PC-9 (cell line): ENCODE measurements around the gene PHEX. TPM values are rescaled to one million over a fixed set of nuclear protein-coding genes. Genes with fewer than 3 reads are reported as not detected.

Experiments
- BruUV-seq: library from RNA; stranded (reverse); fragments of 400-500 nt; replicated peaks from 2 replicates; lab custom pipeline; 2021; lab: Mats Ljungman, UMichigan
- CTCF ChIA-PET: fragments of 300-600 bp; sonication (Branson Sonifier 250); formaldehyde crosslinking; loops from one replicate; lab custom pipeline; 2022; ENCODE audit warnings: antibody characterized with exemption; lab: Charles Lee
- POLR2A ChIA-PET: fragments of 300-600 bp; sonication (Branson Sonifier 250); formaldehyde crosslinking; loops from one replicate; lab custom pipeline; 2022; ENCODE audit warnings: antibody characterized with exemption; ENCODE audit not compliant: unreplicated experiment; lab: Charles Lee
- DNase-seq, 2 experiments: peaks; one replicate each; pipeline versions ENCODE4 v3.0.0 to v3.0.0-alpha.2; 2015 to 2022; ENCODE audit warnings: mixed read lengths in 1 of 2
- H2AFZ ChIP-seq: fragments of 200-600 bp; sonication (generic); 2 replicates; pipeline ENCODE4 v1.8.1; 2017; ENCODE audit warnings: antibody characterized with exemption
- H3F3A ChIP-seq: fragments of 200-600 bp; sonication (generic); 2 replicates; pipeline ENCODE4 v1.8.1; 2017; ENCODE audit warnings: antibody characterized with exemption, mild to moderate bottlenecking, low read depth; ENCODE audit not compliant: insufficient read depth
- H3K27ac ChIP-seq: fragments of 200-600 bp; sonication (generic); 2 replicates; pipeline ENCODE4 v1.6.1; 2016; ENCODE audit warnings: mixed run types
- H3K27me3 ChIP-seq: fragments of 200-600 bp; sonication (generic); 2 replicates; pipeline ENCODE4 v1.6.1; 2016; ENCODE audit warnings: low read depth, mixed run types; ENCODE audit not compliant: insufficient read depth
- H3K36me3 ChIP-seq: fragments of 200-600 bp; sonication (generic); 2 replicates; pipeline ENCODE4 v1.6.1; 2016; ENCODE audit warnings: low read depth, mixed run types
- H3K4me1 ChIP-seq: fragments of 200-600 bp; sonication (generic); replicated peaks from 2 replicates; pipeline ENCODE4 v1.6.1; 2016; ENCODE audit warnings: mixed run types; ENCODE audit not compliant: insufficient read depth
- H3K4me2 ChIP-seq: fragments of 200-600 bp; sonication (generic); 2 replicates; pipeline ENCODE4 v1.6.1; 2017; ENCODE audit warnings: mixed run types
- H3K4me3 ChIP-seq: fragments of 200-600 bp; sonication (generic); 2 replicates; pipeline ENCODE4 v1.6.1; 2016; ENCODE audit warnings: mixed run types
- H3K79me2 ChIP-seq: fragments of 200-600 bp; sonication (generic); 2 replicates; pipeline ENCODE4 v1.6.1; 2017; ENCODE audit warnings: low read depth, mixed run types
- H3K9me2 ChIP-seq: fragments of 200-600 bp; sonication (generic); 2 replicates; pipeline ENCODE4 v1.8.1; 2017; ENCODE audit warnings: mild to moderate bottlenecking; ENCODE audit not compliant: insufficient read depth
- H3K9me3 ChIP-seq: fragments of 200-600 bp; sonication (generic); 2 replicates; pipeline ENCODE4 v1.8.1; 2016; ENCODE audit warnings: low read depth; ENCODE audit not compliant: insufficient read depth
- H4K20me1 ChIP-seq: fragments of 200-600 bp; sonication (generic); 2 replicates; pipeline ENCODE4 v1.8.1; 2017; ENCODE audit not compliant: insufficient read depth
- CTCF ChIP-seq: fragments of 200-600 bp; sonication (generic); conservative IDR thresholded peaks from 2 replicates; pipeline ENCODE4 v1.6.1; 2017; ENCODE audit warnings: mixed run types, antibody characterized with exemption, mild to moderate bottlenecking, moderate library complexity
- EZH2 ChIP-seq: fragments of 200-600 bp; sonication (generic); IDR thresholded peaks from 2 replicates; pipeline ENCODE4 v1.8.0; 2017; ENCODE audit warnings: antibody characterized with exemption, low read depth
- intact Hi-C: fragments of 100-400 bp; cut with micrococcal nuclease; formaldehyde crosslinking; loops from one replicate; pipeline ENCODE4 v1.10.0; 2022; ENCODE audit not compliant: unreplicated experiment
- total RNA-seq: library from RNA; stranded (reverse); gene quantifications from 2 replicates; pipeline ENCODE4 v1.2.3, GENCODE V29; 2021

Gene PHEX
- total RNA-seq, 1 experiment from 2014 or later, result 3.5 TPM

GRCh38 chrX:22081475-22082092 lies 49.5 kb downstream of the PHEX start:
- H4K20me1 ChIP-seq, result no peaks in the 10 kb centered on the region
- H3K9me3 ChIP-seq, result no peaks in the 10 kb centered on the region
- POLR2A ChIA-PET, result no interaction called here
- H3K27me3 ChIP-seq, result no peaks in the 10 kb centered on the region
- TF ChIP-seq EZH2, result no peak
- peak; percentile 63 for TF ChIP-seq CTCF
- H3F3A ChIP-seq, result no peaks in the 10 kb centered on the region
- DNase-seq, result peak in 1 of 2 experiments; percentile 13
- no peaks in the 10 kb centered on the region for H3K36me3 ChIP-seq
- no peaks in the 10 kb centered on the region for H3K9me2 ChIP-seq
- BruUV-seq, result no TSS peak
- no peak overlapping the region for H3K27ac ChIP-seq
- intact Hi-C loops, result no loop called here
- CTCF ChIA-PET, result interaction anchor here (1.2 kb wide), 1 partner anchor 55 kb away, joined by 6 read pairs; no protein-coding TSS in a partner anchor
- H3K79me2 ChIP-seq, result no peaks in the 10 kb centered on the region
- no peak overlapping the region for H2AFZ ChIP-seq
- H3K4me2 ChIP-seq, result no peak overlapping the region
- no peaks in the 10 kb centered on the region for H3K4me1 ChIP-seq
- no peak overlapping the region for H3K4me3 ChIP-seq

- Histone ChIP-seq H3K79me2 (no peaks in the 10 kb centered on the region), H3F3A (no peaks in the 10 kb centered on the region), H3K4me2 (no peak overlapping the region), H3K36me3 (no peaks in the 10 kb centered on the region), H3K27ac (no peak overlapping the region), H3K4me3 (no peak overlapping the region), H3K27me3 (no peaks in the 10 kb centered on the region), H3K9me2 (no peaks in the 10 kb centered on the region), H2AFZ (no peak overlapping the region), H3K4me1 (no peaks in the 10 kb centered on the region), H4K20me1 (no peaks in the 10 kb centered on the region), H3K9me3 (no peaks in the 10 kb centered on the region)
- TF ChIP-seq EZH2, result no peak
- no peak for TF ChIP-seq CTCF
- POLR2A ChIA-PET, result no interaction called here
- intact Hi-C loops, result no loop called here
- no TSS peak for BruUV-seq
- CTCF ChIA-PET, result no interaction called here
- DNase-seq, result no peak
These were observed 53.9 kb downstream of the PHEX start for GRCh38 chrX:22086003-22086402.

DNA sequence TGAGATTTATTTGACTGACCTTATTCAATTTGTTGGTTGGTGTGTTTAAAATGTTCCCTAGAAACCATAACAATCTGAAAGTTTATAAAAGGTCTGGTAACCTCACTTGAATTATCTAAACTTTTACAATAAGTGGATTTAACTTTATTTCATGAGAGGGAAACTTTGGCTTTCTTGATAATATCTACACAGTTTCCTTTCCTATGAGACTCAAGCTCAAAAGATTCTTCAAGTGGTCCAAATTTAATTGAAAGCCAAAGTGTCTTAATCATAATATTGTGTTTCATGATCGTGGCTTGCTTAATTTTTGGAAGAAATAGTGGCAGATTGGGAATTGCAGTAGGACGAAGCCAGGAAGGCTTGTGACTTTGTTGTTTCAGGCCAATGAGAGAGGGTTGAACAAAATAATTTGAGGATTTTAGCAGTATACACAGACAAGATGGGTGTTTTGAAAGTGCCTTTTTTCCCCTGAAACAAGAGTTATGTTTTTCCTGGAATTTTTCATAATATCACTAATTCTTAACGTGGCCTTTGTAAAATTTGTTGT lies 55.0 kb downstream of the PHEX start:
- H3K9me2 ChIP-seq, result no peaks in the 10 kb centered on the region
- intact Hi-C loops, result no loop called here
- H3K27me3 ChIP-seq, result no peaks in the 10 kb centered on the region
- no peaks in the 10 kb centered on the region for H3K9me3 ChIP-seq
- TF ChIP-seq CTCF, result no peak
- no peak for TF ChIP-seq EZH2
- no peaks in the 10 kb centered on the region for H3F3A ChIP-seq
- ChIA-PET CTCF (no interaction called here), POLR2A (no interaction called here)
- H3K4me1 ChIP-seq, result no peaks in the 10 kb centered on the region
- DNase-seq, result no peak
- no peak overlapping the region for H3K4me2 ChIP-seq
- no peak overlapping the region for H3K4me3 ChIP-seq
- H4K20me1 ChIP-seq, result no peaks in the 10 kb centered on the region
- no peaks in the 10 kb centered on the region for H3K79me2 ChIP-seq
- no peaks in the 10 kb centered on the region for H3K36me3 ChIP-seq
- BruUV-seq, result no TSS peak
- no peak overlapping the region for H2AFZ ChIP-seq
- H3K27ac ChIP-seq, result no peak overlapping the region
